DMS114 treated with DMSO at 0.1 percent for 48 hours (cell line): ENCODE results near the gene TATDN3.
A peak's percentile ranks its signal among the peaks of the same experiment; 100 is the strongest.
"Not testable (repeated sequence)": the region's sequence is repeated elsewhere in the genome, so short reads cannot be mapped to it uniquely, and the experiment has no call there.

Experiments
- DNase-seq: peaks from one replicate; lab custom pipeline; 2025; ENCODE audit not compliant: unreplicated experiment; lab: John Stamatoyannopoulos, UW

Gene TATDN3

GRCh38 chr1:212774584-212774983 lies 17.1 kb upstream of the TATDN3 start:
- no peak for DNase-seq

GRCh38 chr1:212775241-212775640 lies 16.5 kb upstream of the TATDN3 start:
- DNase-seq: no peak

- no peak for DNase-seq
These were observed 14.5 kb upstream of the TATDN3 start for GRCh38 chr1:212777151-212777550.

- DNase-seq: not testable (repeated sequence)
These were observed 12.6 kb upstream of the TATDN3 start for GRCh38 chr1:212779086-212779485.

GRCh38 chr1:212780759-212781158 lies 10.9 kb upstream of the TATDN3 start:
- DNase-seq: no peak

- DNase-seq: no peak
These were observed 10.5 kb upstream of the TATDN3 start for GRCh38 chr1:212781225-212781624.

GRCh38 chr1:212782422-212783154 lies 9.1 kb upstream of the TATDN3 start:
- peak; percentile 32 for DNase-seq

- no peak for DNase-seq
These were observed 7.7 kb upstream of the TATDN3 start for GRCh38 chr1:212783976-212784375.

- no peak for DNase-seq
These were observed 5.8 kb upstream of the TATDN3 start for GRCh38 chr1:212785871-212786270.

- DNase-seq: peak; percentile 73
These were observed 426 bp upstream of the TATDN3 start for GRCh38 chr1:212791261-212791675.

- DNase-seq: no peak
These were observed 758 bp downstream of the TATDN3 start for GRCh38 chr1:212792396-212792908.

- DNase-seq: no peak
These were observed 2.9 kb downstream of the TATDN3 start for GRCh38 chr1:212794561-212795014.

GRCh38 chr1:212797681-212798080 lies 6.0 kb downstream of the TATDN3 start:
- no peak for DNase-seq

- DNase-seq: no peak
These were observed 14.1 kb downstream of the TATDN3 start for GRCh38 chr1:212805767-212806166.

GRCh38 chr1:212814537-212815334 lies 23.0 kb downstream of the TATDN3 start:
- no peak for DNase-seq

GRCh38 chr1:212816567-212817278 lies 25.0 kb downstream of the TATDN3 start:
- DNase-seq: no peak

GRCh38 chr1:212819726-212820125 lies 28.0 kb downstream of the TATDN3 start:
- no peak for DNase-seq

GRCh38 chr1:212820969-212821368 lies 29.3 kb downstream of the TATDN3 start:
- no peak for DNase-seq

GRCh38 chr1:212822956-212823355 lies 31.3 kb downstream of the TATDN3 start:
- no peak for DNase-seq

- no peak for DNase-seq
These were observed 32.5 kb downstream of the TATDN3 start for GRCh38 chr1:212824201-212824600.

- no peak for DNase-seq
These were observed 34.2 kb downstream of the TATDN3 start for GRCh38 chr1:212825798-212826452.
